Mucosa of descending colon (tissue), 3 donors: ENCODE data around the gene AFF4. TPM values are rescaled to one million over a fixed set of nuclear protein-coding genes. Genes with fewer than 3 reads are reported as not detected.

ENCODE experiments used
- ATAC-seq: fragments of 200-7000 bp; cut with Tn5 transposase; one replicate; pipeline ENCODE4 v1.9.1; 2020; ENCODE audit warnings: mild to moderate bottlenecking, moderate library complexity
- DNase-seq, 3 donors: peaks; one replicate each; pipeline ENCODE4 v3.0.0-alpha.2; 2020
- H3K36me3 ChIP-seq: fragments of 200-600 bp; one replicate; pipeline ENCODE4 v1.8.0; 2021; ENCODE audit warnings: low read depth, mild to moderate bottlenecking
- H3K4me1 ChIP-seq: fragments of 200-600 bp; one replicate; pipeline ENCODE4 v1.8.0; 2021; ENCODE audit warnings: low read depth, mild to moderate bottlenecking
- H3K4me3 ChIP-seq: fragments of 200-600 bp; one replicate; pipeline ENCODE4 v1.8.0; 2021; ENCODE audit warnings: mild to moderate bottlenecking
- H3K9me3 ChIP-seq: fragments of 200-600 bp; one replicate; pipeline ENCODE4 v1.8.0; 2021; ENCODE audit warnings: mild to moderate bottlenecking
- CTCF ChIP-seq: fragments of 200-600 bp; IDR thresholded peaks from one replicate; pipeline ENCODE4 v1.8.0; 2022; ENCODE audit warnings: antibody characterized with exemption, mild to moderate bottlenecking
- intact Hi-C, 2 donors: fragments of 100-400 bp; cut with DNase I in 1 of 2; cut with micrococcal nuclease in 1 of 2; formaldehyde crosslinking; loops; one replicate each; pipeline versions ENCODE4 v1.11.0 to v1.11.1; 2022; cut with DNase I, micrococcal nuclease
- total RNA-seq, 3 donors: library from RNA; stranded (reverse); fragmentation: NEBNext Ultra II Directional in 2 of 3; extraction: Animal tissue kit (Norgen Biotek cat#: 25700) in 2 of 3; gene quantifications; one replicate each; pipeline versions ENCODE4 v1.2.1 to v1.2.4, GENCODE V29; 2021 to 2023
- donor health status: DM: no; HTN: no; CAD: no; lungs with moderate emphysema.
- donor health status: DM: no; HTN: no; CAD: no.
- donor health status: DM: no; HTN: yes; CAD: no.

The AFF4 gene
- total RNA-seq, 3 donors from 2014 or later = 65.8 to 85.3 (median 76.6) TPM

GRCh38 chr5:132867046-132867451 lies 96.4 kb downstream of the AFF4 start:
- no peaks in the 10 kb centered on the region for H3K36me3 ChIP-seq
- intact Hi-C loops = loop anchor here in 1 of 2 donors (2.0 kb wide), 1 partner anchor 38 kb away; no protein-coding TSS in a partner anchor
- peaks cover 14% of the 10 kb centered on the region for H3K4me1 ChIP-seq
- H3K9me3 ChIP-seq = no peaks in the 10 kb centered on the region
- ATAC-seq (peak; percentile 33), DNase-seq (no peak)
- peak overlapping the region; percentile 79 for H3K4me3 ChIP-seq
- TF ChIP-seq CTCF = no peak

- Histone ChIP-seq H3K9me3 (no peaks in the 10 kb centered on the region), H3K4me1 (peaks cover 14% of the 10 kb centered on the region), H3K36me3 (no peaks in the 10 kb centered on the region), H3K4me3 (peak within 1 kb of the TSS; percentile 79)
- no peak for TF ChIP-seq CTCF
- DNase-seq (peak; percentile 96 to 97 (median 97)), ATAC-seq (peak; percentile 98)
- intact Hi-C loops = loop anchor here in 1 of 2 donors (2.0 kb wide), 1 partner anchor 38 kb away; no protein-coding TSS in a partner anchor
Measured at GRCh38 chr5:132866342-132867045, 96.9 kb downstream of the AFF4 start, which contains the start of the genes GDF9 and UQCRQ. TSS of gene GDF9 (minus strand) at chr5:132866469. CDS start at chr5:132864533, 1,936 bp downstream. TSS of gene UQCRQ (plus strand) at chr5:132866642. CDS start at chr5:132866882, 240 bp downstream.

- no peak for DNase-seq
- no peaks in the 10 kb centered on the region for H3K36me3 ChIP-seq
- intact Hi-C loops = loop anchor here in 1 of 2 donors (2.0 kb wide), 1 partner anchor 37 kb away; no protein-coding TSS in a partner anchor
- no peaks in the 10 kb centered on the region for H3K9me3 ChIP-seq
- peak overlapping the region; percentile 79 for H3K4me3 ChIP-seq
- no peak for ATAC-seq
- peaks cover 14% of the 10 kb centered on the region for H3K4me1 ChIP-seq
- no peak for TF ChIP-seq CTCF
Measured at GRCh38 chr5:132865668-132866341, 97.6 kb downstream of the AFF4 start.

GRCh38 chr5:132860742-132861141 lies 102.7 kb downstream of the AFF4 start:
- Histone ChIP-seq H3K9me3 (no peaks in the 10 kb centered on the region), H3K4me1 (peaks cover 4% of the 10 kb centered on the region), H3K4me3 (no peak overlapping the region), H3K36me3 (no peaks in the 10 kb centered on the region)
- DNase-seq (no peak), ATAC-seq (no peak)
- no peak for TF ChIP-seq CTCF
- intact Hi-C loops = no loop called here

GRCh38 chr5:132859889-132860437 lies 103.5 kb downstream of the AFF4 start:
- no peaks in the 10 kb centered on the region for H3K9me3 ChIP-seq
- DNase-seq (no peak), ATAC-seq (no peak)
- no peaks in the 10 kb centered on the region for H3K4me1 ChIP-seq
- H3K36me3 ChIP-seq = no peaks in the 10 kb centered on the region
- no peak overlapping the region for H3K4me3 ChIP-seq
- intact Hi-C loops = no loop called here
- no peak for TF ChIP-seq CTCF
